ENCODE results near the gene ANKRD12. TPM values are rescaled to one million over a fixed set of nuclear protein-coding genes. Genes with fewer than 3 reads are reported as not detected.

The ANKRD12 gene
- total and polyA plus RNA-seq, 10 of the 15 experiments (the other 5 are each of a cell fraction or from before 2014, with no cell fraction given), result 5.9 to 45.7 (median 20.2) TPM

GRCh38 chr18:9231852-9232486 is 95.4 kb downstream of the ANKRD12 start:
- FAIRE-seq, result no peak
- BruUV-seq (replicated peaks), result no TSS peak

More at GRCh38 chr18:9231852-9232486, 95.4 kb downstream of the ANKRD12 start:
- RAD21 ChIA-PET (ENCODE audit: unreplicated experiment), result no interaction called here
- no peak overlapping the region for H3K4me3 ChIP-seq
- no peak overlapping the region for H3K4me2 ChIP-seq (ENCODE audit: control insufficient read depth, insufficient read depth)
- H3K79me2 ChIP-seq (ENCODE audit: control insufficient read depth, insufficient read depth, low read length), result no peaks in the 10 kb centered on the region; the same call in none of the 2 replicates
- TF ChIP-seq SRF (IDR thresholded peaks at IDR 0.05; ENCODE audit: low read depth in 2 of 2, low read length in 2 of 2) (no peak), GABPA (IDR thresholded peaks at IDR 0.05; ENCODE audit: low read depth) (no peak), HCFC1 (IDR thresholded peaks at IDR 0.05; ENCODE audit: low read length) (no peak), ZNF24 (IDR thresholded peaks at IDR 0.05) (no peak), RBBP5 (conservative IDR thresholded peaks at IDR 0.05) (no peak), USF1 (IDR thresholded peaks at IDR 0.05; ENCODE audit: borderline replicate concordance, extremely low read length, insufficient read depth, low read depth, low read length) (no peak), ZBTB40 (IDR thresholded peaks at IDR 0.05; ENCODE audit: borderline replicate concordance) (no peak), IRF5 (IDR thresholded peaks at IDR 0.05; ENCODE audit: borderline replicate concordance) (no peak), EED (IDR thresholded peaks at IDR 0.05; ENCODE audit: low read depth) (no peak), BMI1 (IDR thresholded peaks at IDR 0.05; ENCODE audit: borderline replicate concordance) (no peak), MLLT1 (IDR thresholded peaks at IDR 0.05) (no peak)
- intact Hi-C loops (cut with micrococcal nuclease; ENCODE audit: unreplicated experiment) (no loop called here), in situ Hi-C loops (cut with MboI) (no loop called here)
- CTCF ChIA-PET, result no interaction called here
- H4K20me1 ChIP-seq (ENCODE audit: control insufficient read depth, insufficient read depth), result no peaks in the 10 kb centered on the region
- POLR2A ChIA-PET, result interaction anchor here (0.6 to 0.7 kb wide), 3 partner anchors 85 to 623 kb away, joined by 3 to 7 read pairs (median 4); partner anchors contain the start of gene RAB12
- no peak for DNase-seq (ENCODE audit: low read depth, low spot score)
- H3K27me3 ChIP-seq (replicated peaks in 1 of 2; ENCODE audit: control insufficient read depth in 2 of 2, insufficient read depth in 2 of 2, low read length in 1 of 2), result no peaks in the 10 kb centered on the region
- no peak overlapping the region for H2AFZ ChIP-seq (ENCODE audit: control insufficient read depth, low read depth, low read length)
- no peak for ATAC-seq
- no peaks in the 10 kb centered on the region for H3K4me1 ChIP-seq (ENCODE audit: control insufficient read depth, insufficient read depth, low read length)
- 100% methylated on average over 2 of the region's 2 CpGs for WGBS (ENCODE audit: insufficient coverage, insufficient replicate concordance, low lambda C conversion rate, missing lambda C conversion rate)
- H3K27ac ChIP-seq (ENCODE audit: control insufficient read depth, insufficient read depth), result no peak overlapping the region
- peaks cover 14% of the 10 kb centered on the region; the same call in 2 of the 3 replicates for H3K9me3 ChIP-seq (replicated peaks; ENCODE audit: control insufficient read depth, insufficient read depth, low read length)
- peaks cover 8 to 21% of the 10 kb centered on the region in 2 experiments for H3K36me3 ChIP-seq (ENCODE audit: control insufficient read depth in 2 of 2, insufficient read depth in 2 of 2, low read length in 1 of 2)
- SMC1A ChIA-PET (ENCODE audit: uncharacterized antibody, unreplicated experiment), result no interaction called here
- no peak overlapping the region for H3K9ac ChIP-seq (ENCODE audit: control insufficient read depth, insufficient read depth, low read length)

Measured in GM12878 (cell line).